Activated CD8-positive, alpha-beta memory T cell treated with anti-CD3 and anti-CD28 coated beads for 24 hours (primary cell): ENCODE data around the gene RPS26.
A peak's percentile ranks its signal among the peaks of the same experiment; 100 is the strongest.
"Not testable (repeated sequence)": the region's sequence is repeated elsewhere in the genome, so short reads cannot be mapped to it uniquely, and the experiment has no call there.

Experiments
- DNase-seq: peaks from one replicate; pipeline ENCODE4 v3.0.0-alpha.2; 2020

The RPS26 gene

DNA sequence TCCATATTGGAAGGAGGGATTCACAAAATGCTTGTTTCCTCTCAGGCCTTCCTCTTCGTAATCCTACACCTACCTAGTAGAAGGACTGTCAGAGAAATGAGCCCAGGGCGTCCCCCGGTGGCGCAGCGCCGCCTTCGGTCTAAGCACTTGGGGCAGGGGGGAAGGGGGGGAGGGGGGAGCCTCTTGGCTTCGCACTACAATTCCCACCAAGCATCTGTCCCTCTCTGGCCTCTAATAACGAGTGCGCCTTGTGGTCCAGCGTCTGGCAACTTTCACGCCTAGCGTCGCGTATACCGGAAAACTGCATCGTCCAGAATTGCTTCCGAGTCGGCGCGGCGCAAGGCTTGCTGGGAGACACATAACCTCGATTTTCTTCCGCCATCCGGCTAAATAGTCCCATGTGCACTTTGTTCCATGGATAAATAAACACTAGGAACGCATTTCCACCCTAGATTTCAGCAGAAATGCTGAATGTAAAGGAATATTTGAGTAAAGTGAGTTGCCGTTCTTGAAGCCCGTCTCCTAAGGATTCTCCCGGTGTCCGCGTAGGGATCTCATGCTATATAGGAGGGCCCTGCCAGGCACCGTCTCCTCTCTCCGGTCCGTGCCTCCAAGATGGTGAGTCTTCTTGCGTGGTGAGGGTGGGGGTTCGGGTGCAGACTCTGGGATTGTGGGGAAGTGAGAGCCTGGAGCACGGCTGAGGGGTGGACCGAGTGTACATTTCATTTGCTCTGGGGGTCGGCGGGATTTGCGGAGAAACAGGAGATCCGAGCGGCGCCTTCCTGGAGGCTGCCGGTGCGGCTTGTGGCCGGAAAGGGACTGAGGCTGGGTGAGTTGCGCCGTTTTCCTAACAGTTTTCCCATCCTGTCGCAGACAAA is at the start of gene RPS26:
RPS26 (plus strand) TSS at position 367 of the 878 bp plus-strand sequence; CDS start at position 616, 249 bp downstream.
- DNase-seq, result peak; percentile 94

DNA sequence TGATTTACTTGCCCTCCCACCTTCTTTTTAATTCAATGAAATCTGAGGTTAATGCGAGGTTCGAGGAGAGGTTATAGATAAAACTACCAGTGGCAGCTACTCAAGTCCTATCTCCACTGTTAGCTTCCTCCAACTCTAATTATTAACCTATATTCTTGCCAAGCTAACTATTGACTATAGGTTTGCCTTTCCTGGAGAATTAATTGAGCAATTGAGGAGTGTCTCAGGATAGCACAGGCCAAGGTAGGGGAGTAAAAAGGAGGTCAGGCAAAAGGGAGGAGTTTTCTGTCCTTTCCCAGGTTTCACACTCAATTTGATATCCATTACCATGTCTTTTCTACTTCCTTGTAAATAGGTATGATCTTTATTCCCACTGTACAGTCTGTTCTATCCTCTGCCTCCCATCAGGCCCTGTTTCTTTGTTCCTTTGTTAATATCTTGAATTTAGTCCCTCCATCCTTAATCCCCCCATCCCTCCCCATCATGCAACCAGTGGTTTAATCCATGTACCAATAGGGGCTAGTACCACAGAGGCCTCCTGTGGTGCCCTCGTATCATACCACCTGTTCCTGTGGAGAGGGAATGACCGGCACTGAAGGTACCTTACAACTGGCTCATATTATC is 48.4 kb upstream of the RPS26 start:
- DNase-seq, result no peak

DNA sequence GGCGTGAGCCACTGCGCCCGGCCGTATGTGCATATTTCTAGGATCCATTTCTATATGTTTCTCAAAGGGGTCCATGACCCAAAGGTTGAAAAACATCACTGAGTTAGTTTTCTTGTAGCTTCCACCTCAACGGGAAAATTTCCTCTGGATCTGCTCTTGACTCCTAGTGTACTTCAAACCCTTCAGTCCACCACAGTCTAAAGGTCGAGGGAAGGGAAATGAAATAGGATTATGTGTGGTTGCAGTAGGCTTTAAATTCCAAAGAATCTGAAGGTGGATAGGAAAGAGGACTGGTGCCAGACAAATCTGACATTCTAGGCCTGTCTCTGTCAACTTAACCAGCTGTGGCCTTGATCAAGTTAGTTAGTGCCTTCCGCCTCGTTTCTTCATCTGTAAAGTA is 46.4 kb upstream of the RPS26 start:
- no peak for DNase-seq

DNA sequence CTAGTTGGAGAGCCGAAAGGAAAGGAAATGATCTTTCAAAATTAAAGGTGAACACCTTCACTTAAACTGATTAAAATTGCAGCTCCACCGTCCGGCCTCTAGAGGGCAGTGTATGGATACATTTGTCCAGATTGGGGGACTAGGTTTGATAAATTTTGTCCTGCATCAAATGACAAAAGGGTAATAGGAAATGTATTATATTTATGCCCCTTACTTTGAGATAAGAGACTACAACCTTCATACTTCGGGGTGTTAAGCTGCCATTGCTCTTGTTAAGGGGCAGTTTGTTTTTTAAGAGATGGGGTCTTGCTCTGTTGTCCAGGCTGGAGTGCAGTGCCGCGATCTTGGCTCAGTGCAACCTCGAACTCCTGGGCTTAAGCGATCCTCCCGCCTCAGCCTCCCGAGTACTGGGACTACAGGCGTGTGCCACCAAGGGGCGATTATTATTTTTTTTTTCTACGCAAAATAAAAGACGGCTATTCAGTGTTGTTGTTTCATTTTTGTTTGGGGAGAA is 45.5 kb upstream of the RPS26 start:
- DNase-seq, result peak; percentile 79

DNA sequence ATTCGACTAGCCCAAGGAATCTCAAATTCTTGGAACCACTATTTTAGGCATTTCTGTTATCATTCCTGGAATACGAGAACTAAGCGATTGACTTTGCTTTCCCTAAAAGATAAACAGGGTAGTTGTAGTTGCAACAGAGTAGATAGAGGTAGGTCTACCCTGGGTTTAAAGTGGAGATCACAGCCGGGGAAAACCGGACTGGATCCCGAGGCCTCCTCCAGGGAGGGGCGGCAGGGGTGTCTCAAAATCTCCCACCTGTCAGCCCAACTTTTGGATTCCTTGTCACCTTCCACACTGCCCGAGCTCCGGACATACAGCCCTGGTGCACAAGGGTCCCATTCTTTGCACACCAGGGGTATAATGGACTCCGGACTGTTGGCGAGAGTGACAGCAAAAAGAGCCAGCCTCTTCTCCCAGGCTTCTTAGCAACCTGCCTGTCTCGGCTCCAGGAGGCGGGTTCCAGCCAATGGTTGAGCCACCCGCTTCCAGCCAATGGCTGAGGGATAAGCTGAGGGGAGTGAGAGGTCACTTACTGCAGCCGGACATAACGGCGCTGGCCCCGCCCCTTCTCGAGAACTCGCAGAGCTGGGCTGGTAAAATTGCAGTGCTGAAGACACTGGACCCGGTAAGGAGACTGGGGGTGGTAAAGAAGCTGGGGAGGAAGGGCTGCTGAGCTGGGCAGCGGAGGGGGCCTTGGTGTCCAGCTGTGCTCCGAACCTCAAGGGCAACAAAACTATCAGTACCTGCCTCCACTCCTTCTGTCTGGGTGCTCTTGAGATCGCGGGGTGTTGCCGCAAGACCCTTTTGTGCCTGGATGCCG is 44.8 kb upstream of the RPS26 start, which contains the start of gene SUOX:
SUOX (plus strand) TSS at position 562 of the 820 bp plus-strand sequence. CDS start 4,946 bp downstream, outside the sequence.
- DNase-seq, result peak; percentile 70

DNA sequence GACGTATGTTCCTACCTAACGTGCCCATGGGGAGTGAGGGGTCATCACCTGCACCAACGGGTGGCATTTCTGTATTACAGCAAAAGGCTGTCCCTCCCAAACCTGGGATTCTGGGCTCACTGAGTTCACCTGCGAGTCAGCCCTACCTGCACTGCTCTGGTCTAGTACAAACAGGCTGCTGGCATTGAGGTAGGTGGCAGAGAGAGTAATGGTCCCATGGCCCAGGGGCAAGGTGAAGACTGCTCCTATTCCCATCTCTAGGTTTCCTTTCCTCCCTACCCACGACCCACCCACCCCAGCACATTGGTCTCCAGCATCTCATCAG is 44.2 kb upstream of the RPS26 start:
- no peak for DNase-seq

DNA sequence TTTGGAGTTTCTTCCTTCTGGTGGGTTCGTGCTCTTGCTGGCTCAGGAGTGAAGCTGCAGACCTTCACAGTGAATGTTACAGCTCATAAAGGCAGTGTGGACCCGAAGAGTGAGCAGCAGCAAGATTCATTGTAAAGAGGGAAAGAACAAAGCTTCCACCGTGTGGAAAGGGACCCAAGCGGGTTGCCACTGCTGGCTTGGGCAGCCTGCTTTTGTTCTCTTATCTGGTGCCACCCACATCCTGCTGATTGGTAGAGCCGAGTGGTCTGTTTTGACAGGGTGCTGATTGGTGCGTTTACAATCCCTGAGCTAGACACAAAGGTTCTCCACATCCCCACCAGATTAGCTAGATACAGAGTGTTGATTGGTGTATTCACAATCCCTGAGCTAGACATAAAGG is 42.2 kb upstream of the RPS26 start:
- DNase-seq, result not testable (repeated sequence)

DNA sequence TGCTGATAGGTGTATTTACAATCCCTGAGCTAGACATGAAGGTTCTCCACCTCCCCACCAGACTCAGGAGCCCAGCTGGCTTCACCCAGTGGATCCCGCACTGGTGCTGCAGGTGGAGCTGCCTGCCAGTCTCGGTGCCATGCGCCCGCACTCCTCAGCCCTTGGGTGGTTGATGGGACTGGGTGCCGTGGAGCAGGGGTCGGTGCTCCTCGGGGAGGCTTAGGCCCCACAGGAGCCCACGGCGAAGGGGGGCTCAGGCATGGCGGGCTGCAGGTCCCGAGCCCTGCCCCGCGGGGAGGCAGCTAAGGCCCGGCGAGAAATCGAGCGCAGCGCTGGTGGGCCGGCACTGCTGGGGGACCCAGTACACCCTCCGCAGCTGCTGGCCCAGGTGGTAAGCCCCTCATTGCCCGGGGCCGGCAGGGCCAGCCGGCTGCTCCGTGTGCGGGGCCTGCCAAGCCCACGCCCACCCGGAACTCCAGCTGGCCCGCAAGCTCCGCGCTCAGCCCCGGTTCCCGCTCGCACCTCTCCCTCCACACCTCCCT is 41.6 kb upstream of the RPS26 start:
- not testable (repeated sequence) for DNase-seq

DNA sequence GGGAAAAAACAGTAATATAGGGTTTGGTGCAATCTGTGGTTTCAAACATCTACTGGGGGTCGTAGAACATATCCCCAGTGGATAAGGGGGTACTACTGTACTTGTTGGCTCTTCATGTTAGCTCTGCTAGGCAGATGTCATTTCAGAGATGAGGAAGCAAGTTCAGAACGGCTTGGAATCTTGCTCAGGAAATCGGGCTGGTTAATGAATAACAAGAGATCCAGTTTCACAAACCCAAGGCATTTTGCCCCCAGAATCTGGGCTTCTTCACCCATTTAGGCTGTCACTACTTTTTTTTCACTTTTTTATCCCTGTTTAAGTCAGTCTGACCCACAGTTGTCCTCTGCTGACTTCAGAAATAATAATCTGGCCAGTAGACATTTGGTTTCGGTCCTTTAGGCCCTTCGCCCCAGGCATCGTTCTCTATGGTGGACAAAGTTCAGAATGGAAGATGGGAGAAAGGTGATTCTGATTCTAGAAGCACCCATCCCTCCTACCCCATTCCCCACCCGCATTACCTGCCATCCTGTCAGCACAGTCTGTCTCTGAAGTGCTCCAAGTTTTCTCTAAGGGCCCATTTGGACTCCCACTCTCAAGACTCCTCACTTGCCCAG is 40.1 kb upstream of the RPS26 start:
- DNase-seq, result no peak

DNA sequence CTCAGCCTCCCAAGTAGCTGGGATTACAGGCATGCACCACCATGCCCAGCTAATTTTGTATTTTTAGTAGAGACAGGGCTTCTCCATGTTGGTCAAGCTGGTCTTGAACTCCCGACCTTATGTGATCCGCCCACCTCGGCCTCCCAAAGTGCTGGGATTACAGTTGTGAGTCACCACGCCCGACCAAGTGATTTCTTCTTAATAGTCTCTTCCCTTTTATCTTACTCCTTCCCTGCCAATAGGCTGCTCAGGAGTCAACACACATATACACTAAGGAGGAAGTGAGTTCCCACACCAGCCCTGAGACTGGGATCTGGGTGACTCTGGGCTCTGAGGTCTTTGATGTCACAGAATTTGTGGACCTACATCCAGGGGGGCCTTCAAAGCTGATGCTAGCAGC is 38.3 kb upstream of the RPS26 start:
- DNase-seq, result not testable (repeated sequence)

DNA sequence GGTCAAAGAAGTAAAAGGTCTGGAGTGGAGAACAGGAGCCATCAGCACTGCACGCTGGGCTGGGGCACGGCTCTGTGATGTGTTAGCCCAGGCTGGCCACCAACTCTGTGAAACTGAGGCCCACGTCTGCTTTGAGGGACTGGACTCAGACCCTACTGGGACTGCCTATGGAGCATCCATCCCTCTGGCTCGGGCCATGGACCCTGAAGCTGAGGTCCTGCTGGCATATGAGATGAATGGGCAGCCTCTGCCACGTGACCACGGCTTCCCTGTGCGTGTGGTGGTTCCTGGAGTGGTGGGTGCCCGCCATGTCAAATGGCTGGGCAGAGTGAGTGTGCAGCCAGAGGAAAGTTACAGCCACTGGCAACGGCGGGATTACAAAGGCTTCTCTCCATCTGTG is 37.5 kb upstream of the RPS26 start:
- no peak for DNase-seq

DNA sequence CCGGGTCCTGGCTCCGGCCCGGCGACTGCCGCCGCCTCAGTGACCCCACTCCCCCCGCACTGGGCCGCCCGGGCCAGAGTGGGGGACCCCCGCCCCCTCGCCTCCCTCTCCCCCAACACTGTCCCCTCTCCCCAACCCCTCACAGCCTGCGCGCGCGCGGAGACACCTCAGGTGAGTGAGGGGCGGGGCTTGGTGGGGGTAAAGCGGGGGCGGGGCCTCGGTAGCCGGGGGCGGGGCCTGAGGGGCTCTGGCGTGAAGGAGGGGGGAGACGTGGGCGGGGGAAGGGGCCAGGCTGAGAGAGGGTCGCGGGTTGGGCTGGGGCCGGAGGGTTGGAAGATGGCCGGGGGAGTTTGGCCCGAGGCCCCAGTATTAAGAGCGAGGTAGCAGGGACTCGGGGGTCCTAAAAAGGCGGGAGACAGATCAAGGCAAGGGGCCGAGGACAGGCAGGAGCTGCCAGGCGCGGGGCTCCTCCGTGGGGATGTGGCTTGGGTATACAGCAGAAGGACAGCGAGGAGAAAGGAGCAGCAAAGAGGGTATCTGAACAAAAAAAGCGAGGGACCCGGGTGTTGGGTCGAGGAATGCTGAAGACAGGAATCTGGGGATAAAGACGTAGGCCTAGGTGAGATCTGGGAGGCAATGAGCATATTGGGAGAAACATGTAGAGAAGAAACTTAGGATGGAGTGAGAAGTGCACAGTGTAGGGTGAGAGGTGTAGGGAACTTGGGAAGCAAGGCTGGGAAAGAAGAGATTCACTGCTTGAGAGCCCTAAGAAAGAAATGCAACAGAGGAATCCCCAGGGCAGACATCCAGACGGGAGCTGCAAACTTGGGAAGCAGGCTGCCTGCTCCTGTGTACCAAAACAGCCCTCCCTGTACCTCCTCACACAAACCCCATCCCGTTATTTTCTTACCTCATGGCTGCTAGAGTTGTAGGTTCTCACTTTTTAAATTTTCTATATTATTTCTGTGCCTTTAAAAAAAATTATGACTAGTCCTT is 33.9 kb upstream of the RPS26 start:
- DNase-seq, result peak; percentile 86

DNA sequence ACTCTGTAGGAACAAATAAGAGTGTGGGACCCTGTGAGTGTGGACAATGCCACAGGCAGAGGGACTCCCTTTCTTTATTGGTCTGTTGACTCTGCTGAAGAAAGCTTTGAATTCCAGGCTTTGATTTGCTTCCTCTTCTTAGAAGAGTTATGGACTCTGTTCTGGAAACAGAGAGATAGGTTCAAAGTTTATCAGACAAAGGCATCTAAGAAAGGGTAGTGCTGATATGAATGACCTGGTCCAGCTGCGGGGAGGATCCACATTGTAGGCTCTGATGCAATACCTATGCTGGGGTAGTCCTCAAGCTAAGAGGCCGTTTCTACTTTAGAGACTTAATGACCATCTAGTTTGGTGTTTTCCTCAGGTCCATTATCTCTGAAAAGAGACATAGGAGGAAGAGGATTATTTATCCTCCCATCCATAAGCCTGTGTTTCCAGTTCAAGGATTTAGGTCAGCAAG is 31.6 kb upstream of the RPS26 start:
- no peak for DNase-seq

DNA sequence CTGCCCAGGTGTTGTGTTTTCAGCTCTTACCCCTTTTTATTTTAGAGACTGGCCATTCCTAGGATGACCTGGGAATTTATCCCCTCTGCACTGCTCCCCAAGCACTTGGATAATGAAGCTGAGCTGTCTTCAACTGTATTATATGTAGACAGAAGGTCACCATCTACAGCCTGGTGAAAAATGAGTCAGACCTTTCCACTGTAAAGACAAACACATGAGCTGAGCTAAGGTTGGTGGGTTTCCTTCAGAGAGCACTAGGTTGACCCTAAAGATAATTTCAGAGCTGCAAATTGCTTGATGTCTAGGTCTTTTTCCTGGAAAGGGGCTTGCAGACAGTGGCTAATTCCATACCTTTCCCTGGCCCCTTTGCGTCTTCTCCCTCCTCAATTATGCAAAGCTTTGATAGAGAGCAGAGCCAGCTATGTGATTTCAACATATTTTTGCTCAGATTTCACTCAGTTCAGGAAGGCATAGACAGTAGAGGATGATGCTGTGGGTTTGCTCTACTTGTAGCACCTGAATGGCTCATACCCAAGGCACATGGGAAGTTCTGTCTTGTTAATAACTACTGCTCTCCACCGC is 30.1 kb upstream of the RPS26 start:
- no peak for DNase-seq

DNA sequence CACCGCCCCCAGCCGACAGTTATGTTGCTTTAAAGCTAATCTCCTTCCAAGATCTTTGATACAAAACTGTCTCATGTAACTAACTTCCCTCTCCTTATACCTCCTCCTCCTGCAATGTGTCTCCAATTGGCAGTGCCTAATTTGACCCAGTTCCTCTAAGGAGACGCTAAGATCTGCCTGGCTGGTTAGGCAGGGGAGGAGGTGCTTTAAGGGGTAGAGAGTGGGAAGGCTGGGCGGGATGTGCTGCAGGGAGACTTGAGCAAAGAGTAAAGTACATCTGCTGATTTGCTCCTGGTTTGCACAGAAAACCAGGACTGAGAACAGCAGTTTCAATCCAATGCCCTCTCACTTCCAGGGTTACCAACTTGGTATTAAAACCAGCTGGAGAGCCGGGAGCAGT is 28.2 kb upstream of the RPS26 start:
- DNase-seq, result no peak

DNA sequence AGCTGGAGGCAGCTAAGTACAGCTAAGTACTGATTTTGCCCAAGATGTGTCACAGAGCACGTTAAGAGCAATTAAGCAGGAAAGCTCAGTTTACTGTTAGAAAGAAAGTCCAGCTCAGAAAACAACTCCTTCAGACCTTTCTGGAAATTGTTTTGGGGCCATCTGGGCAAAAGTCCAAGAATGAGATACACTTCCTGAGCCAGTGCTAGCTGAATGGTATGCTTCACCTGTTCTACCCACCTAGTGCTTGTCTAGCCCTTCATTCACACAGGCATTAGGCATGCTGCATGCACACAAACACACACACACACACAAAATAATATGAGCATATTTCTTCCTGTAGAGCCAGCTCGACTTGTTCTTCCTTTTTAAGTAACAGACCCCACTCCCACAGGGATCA is 27.5 kb upstream of the RPS26 start:
- DNase-seq, result no peak

DNA sequence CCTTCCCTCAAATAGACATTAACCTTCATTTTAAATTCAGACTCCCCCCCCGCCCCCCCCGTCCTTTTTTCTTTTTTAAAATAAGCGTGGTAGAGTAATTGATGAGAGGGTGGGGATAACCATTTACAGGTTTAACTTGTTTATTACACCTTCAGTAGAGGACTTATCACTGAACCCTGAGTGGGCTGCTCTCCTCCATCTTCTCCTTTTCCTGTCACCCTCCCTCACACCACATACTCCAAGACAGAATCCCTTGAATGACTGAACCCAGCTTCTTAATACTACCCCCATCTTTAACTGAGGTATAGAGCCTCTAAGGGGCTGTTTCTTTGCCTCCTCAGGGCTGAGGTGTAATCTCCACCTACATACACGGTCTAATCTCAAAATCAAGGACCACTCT is 24.5 kb upstream of the RPS26 start:
- DNase-seq, result no peak

DNA sequence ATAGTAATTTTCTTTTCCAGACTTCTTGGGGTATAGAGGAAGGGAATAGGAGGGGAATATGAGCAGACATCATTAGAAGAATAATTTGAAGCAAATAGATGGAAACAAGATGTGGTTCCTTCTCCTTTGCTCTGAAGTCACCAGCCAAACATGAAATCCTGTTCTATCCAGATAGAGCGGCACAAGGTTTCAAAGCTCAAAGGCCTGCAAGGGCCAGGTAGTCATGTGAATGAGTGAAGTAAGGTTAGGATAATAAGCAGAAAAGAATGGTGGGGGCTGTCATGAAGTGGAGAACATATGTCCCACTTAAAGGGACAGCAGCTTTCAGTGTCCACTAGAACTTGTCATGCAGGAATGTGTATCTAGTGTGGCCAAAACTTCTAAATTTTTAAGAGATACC is 23.4 kb upstream of the RPS26 start:
- DNase-seq, result no peak

DNA sequence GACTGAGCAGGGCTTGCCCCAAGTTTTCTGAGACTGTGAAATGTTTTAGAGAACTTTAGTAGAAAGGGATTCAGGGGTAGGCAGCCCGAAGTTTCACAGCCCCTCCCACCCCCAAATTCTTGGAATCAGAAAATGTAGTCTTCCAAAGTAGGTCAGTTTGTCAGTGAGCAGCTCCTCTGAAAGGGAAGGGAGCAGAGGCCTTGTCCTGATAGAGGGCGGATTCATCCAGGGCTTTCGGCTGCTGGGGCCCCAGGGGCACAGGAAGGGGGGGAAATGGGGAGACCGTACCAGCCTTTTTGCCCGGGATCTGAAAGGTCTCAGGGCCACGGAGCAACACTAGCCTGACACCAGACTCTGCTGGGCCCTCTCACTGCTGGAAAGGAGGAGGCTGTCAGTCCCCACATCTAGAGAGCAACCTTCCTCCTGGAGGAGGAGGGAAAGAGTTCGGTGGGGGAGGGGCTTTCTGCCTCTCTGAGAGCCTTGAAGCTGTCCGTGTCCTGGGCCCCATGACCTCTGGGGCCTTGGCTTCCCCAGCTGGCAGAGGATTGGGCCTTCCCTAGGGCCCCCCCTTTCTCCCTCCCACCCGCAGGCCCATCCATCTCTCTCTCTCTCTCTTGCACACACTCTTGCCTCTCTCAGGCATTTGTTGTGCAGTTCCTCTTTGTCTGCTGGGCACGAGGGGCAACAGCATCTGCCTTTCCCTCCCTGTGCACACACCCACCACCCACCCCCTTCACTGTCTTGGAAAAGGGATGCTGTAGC is 21.1 kb upstream of the RPS26 start, which contains the start of gene IKZF4:
IKZF4 (plus strand) TSS at position 621 of the 762 bp plus-strand sequence. CDS start 451 bp downstream, outside the sequence.
- DNase-seq, result peak; percentile 68
